ENCODE data around the gene TEX51. TPM values are rescaled to one million over a fixed set of nuclear protein-coding genes. Genes with fewer than 3 reads are reported as not detected.

The TEX51 gene
- total and polyA plus RNA-seq, 12 donors = not detected

DNA sequence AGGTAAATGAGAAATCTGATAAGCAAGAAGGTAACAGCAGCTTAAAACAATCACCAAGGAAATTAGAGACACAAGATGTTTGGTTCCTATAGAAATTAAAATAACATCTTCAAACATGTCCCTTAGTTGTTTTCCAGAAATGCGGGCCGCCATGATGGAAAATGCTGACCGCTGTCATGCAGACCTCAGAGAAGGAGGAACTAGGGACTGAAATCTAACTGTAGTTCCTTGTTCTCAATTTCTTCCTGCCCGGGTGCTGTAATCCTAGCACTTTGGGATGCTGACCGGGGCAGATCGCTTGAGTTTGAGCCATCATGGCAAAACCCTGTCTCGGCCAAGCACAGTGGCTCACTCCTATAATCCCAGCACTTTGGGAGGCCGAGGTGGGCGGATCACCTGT is 51.1 kb downstream of the TEX51 start:
- H3K27ac ChIP-seq = no peak overlapping the region
- no peak overlapping the region for H3K4me3 ChIP-seq
- H3K27me3 ChIP-seq = peaks cover 7% of the 10 kb centered on the region
- 77 to 84% (median 80%) methylated on average over 9 of the region's 9 CpGs for WGBS, 4 donors
- H3K4me1 ChIP-seq (replicated peaks in 1 of 2) = no peaks in the 10 kb centered on the region
- TF ChIP-seq, protein P1, sequence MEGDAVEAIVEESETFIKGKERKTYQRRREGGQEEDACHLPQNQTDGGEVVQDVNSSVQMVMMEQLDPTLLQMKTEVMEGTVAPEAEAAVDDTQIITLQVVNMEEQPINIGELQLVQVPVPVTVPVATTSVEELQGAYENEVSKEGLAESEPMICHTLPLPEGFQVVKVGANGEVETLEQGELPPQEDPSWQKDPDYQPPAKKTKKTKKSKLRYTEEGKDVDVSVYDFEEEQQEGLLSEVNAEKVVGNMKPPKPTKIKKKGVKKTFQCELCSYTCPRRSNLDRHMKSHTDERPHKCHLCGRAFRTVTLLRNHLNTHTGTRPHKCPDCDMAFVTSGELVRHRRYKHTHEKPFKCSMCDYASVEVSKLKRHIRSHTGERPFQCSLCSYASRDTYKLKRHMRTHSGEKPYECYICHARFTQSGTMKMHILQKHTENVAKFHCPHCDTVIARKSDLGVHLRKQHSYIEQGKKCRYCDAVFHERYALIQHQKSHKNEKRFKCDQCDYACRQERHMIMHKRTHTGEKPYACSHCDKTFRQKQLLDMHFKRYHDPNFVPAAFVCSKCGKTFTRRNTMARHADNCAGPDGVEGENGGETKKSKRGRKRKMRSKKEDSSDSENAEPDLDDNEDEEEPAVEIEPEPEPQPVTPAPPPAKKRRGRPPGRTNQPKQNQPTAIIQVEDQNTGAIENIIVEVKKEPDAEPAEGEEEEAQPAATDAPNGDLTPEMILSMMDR (IDR thresholded peaks at IDR 0.05) = no peak
- TF ChIP-seq POLR2A (IDR thresholded peaks at IDR 0.05) = no peak
- no peaks in the 10 kb centered on the region for H3K9me3 ChIP-seq (replicated peaks in 1 of 3)
- intact Hi-C loops (cut with DNase I) = no loop called here
- DNase-seq = peak in 2 of 7 donors; percentile 25 to 29
- no peaks in the 10 kb centered on the region for H3K36me3 ChIP-seq (replicated peaks in 1 of 2)

DNA sequence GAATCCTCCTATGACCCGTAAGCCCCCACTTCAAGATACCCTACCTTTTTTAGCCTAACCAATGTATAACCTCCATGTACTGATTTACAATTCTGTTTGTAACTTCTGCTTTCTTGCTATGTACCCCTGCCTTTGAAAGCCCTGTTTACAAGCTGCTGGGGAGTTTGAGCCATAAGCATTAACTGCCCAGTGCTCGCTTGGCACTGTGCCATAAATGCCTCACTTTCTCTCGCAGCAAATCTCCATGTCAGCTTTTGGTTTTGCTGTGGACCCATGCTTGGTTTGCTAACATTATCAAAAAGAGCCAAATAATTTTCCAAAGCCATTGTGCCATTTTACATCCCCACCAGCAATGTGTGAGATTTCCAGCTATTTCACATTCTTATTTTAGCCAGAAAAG is 51.8 kb downstream of the TEX51 start:
- Histone ChIP-seq H3K36me3 (replicated peaks in 1 of 2) (no peaks in the 10 kb centered on the region), H3K27me3 (peaks cover 7% of the 10 kb centered on the region), H3K4me1 (replicated peaks in 1 of 2) (no peaks in the 10 kb centered on the region), H3K9me3 (replicated peaks in 1 of 3) (no peaks in the 10 kb centered on the region), H3K4me3 (no peak overlapping the region), H3K27ac (no peak overlapping the region)
- intact Hi-C loops (cut with DNase I) = no loop called here
- TF ChIP-seq POLR2A (IDR thresholded peaks at IDR 0.05) = no peak
- TF ChIP-seq, protein P1 (IDR thresholded peaks at IDR 0.05) = no peak
- 64 to 78% (median 69%) methylated on average over 3 of the region's 3 CpGs for WGBS, 4 donors
- peak in 1 of 7 donors; percentile 4 for DNase-seq

Other genes with a start within 250 kb of the TEX51 start
- gene GYPC, start 242.7 kb upstream of the TEX51 start, total RNA-seq = 100 to 1,000 TPM in 8 of 9 donors, 10 to 100 TPM in 1; 84.3 to 178 (median 125) TPM
- gene GYPC, start 242.7 kb upstream of the TEX51 start, polyA plus RNA-seq = 100 to 1,000 TPM in 2 of 3 donors, 10 to 100 TPM in 1; 86.6 to 225 (median 187) TPM
- gene BIN1, start 208.3 kb downstream of the TEX51 start, total RNA-seq = 100 to 1,000 TPM in 7 of 9 donors, 10 to 100 TPM in 2; 62.1 to 207 (median 126) TPM
- gene BIN1, start 208.3 kb downstream of the TEX51 start, polyA plus RNA-seq = 100 to 1,000 TPM in 1 of 3 donors, 10 to 100 TPM in 2; 80.3 to 113 (median 97.5) TPM